ENCODE measurements around the gene DCDC2. TPM values are rescaled to one million over a fixed set of nuclear protein-coding genes. Genes with fewer than 3 reads are reported as not detected.
"Not testable (repeated sequence)": the region's sequence is repeated elsewhere in the genome, so short reads cannot be mapped to it uniquely, and the experiment has no call there.

The DCDC2 gene
- total RNA-seq, 1 donor from 2014 or later, result 5.5 TPM

DNA sequence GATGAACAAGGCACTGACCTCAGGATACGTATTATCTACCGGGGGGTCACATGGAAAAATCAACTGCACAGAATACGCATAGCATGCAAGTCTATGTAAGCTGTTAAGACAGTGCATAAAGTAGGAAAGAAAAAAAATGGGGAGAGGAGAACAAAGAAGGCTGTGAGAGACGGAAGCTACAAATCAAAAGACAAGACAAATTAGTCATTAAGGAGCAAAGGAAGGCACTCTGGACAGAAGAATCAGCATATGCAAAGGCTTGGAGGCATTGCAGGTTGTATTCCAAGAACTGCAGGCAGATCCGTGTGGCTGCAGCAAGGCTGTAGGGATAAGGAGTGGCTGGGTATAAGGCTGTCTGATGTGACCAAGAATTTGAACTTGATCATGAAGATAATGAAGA is 142.9 kb downstream of the DCDC2 start:
- H3K27me3 Mint-ChIP-seq, result no peaks in the 10 kb centered on the region
- H3K4me3 Mint-ChIP-seq, result no peak overlapping the region
- no peaks in the 10 kb centered on the region for H3K9me3 Mint-ChIP-seq
- no peaks in the 10 kb centered on the region for H3K36me3 Mint-ChIP-seq
- TF ChIP-seq, protein P1, sequence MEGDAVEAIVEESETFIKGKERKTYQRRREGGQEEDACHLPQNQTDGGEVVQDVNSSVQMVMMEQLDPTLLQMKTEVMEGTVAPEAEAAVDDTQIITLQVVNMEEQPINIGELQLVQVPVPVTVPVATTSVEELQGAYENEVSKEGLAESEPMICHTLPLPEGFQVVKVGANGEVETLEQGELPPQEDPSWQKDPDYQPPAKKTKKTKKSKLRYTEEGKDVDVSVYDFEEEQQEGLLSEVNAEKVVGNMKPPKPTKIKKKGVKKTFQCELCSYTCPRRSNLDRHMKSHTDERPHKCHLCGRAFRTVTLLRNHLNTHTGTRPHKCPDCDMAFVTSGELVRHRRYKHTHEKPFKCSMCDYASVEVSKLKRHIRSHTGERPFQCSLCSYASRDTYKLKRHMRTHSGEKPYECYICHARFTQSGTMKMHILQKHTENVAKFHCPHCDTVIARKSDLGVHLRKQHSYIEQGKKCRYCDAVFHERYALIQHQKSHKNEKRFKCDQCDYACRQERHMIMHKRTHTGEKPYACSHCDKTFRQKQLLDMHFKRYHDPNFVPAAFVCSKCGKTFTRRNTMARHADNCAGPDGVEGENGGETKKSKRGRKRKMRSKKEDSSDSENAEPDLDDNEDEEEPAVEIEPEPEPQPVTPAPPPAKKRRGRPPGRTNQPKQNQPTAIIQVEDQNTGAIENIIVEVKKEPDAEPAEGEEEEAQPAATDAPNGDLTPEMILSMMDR (conservative IDR thresholded peaks at IDR 0.05), result no peak
- no peak for DNase-seq (ENCODE audit: extremely low spot score, unreplicated experiment)
- H3K27ac Mint-ChIP-seq, result no peak overlapping the region
- H3K4me1 Mint-ChIP-seq (ENCODE audit: unreplicated experiment), result no peaks in the 10 kb centered on the region

DNA sequence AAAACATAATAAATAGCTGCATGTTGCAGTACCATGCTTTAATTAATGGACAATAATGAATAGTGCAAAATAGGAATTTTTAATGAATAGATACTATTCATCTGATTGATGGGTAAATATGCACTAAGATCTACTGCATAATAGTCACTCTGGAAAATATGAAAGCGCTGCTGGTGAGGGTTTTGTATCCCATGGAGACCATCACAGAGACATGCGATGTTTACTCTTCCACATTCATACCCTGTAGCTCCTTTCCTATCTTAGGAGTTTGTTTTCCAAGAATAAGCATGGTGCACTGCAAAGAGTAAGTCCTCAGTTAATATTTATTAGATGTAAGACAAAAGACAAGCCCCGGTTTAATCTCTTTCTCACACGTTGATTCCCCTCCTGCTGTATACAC is 150.4 kb downstream of the DCDC2 start:
- Mint-ChIP-seq H3K4me1 (ENCODE audit: unreplicated experiment) (peaks cover 14% of the 10 kb centered on the region), H3K4me3 (no peak overlapping the region), H3K36me3 (no peaks in the 10 kb centered on the region), H3K27me3 (no peaks in the 10 kb centered on the region), H3K27ac (no peak overlapping the region), H3K9me3 (no peaks in the 10 kb centered on the region)
- DNase-seq (ENCODE audit: extremely low spot score, unreplicated experiment), result no peak
- TF ChIP-seq, protein P1 (conservative IDR thresholded peaks at IDR 0.05), result no peak

DNA sequence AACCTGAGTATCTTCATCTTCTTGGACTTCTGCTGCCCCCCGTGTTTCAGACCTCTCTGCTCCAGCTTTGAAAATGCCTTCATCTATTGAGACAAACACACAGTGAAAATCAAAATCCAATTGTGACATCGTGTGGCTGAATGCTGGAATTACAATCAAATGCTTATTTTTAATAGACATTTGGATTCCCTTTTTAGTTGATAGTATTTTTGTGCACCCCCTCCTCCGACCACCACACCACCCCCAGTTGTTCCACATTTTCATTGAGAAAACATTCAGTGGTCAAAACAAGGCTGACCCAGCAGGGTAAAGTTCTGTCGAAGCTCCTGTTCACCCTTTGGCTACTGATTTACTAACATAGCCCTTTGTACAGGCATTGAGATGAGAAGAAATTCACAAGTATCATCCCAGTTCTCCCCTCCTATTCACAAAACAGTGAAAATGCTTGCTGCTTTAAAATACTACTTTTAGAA is 152.8 kb downstream of the DCDC2 start:
- Mint-ChIP-seq H3K4me1 (ENCODE audit: unreplicated experiment) (peaks cover 14% of the 10 kb centered on the region), H3K4me3 (no peak overlapping the region), H3K27me3 (no peaks in the 10 kb centered on the region), H3K36me3 (peaks cover 6% of the 10 kb centered on the region), H3K27ac (no peak overlapping the region), H3K9me3 (peaks cover 4% of the 10 kb centered on the region)
- TF ChIP-seq, protein P1 (conservative IDR thresholded peaks at IDR 0.05), result peak; percentile 84
- DNase-seq (ENCODE audit: extremely low spot score, unreplicated experiment), result no peak

DNA sequence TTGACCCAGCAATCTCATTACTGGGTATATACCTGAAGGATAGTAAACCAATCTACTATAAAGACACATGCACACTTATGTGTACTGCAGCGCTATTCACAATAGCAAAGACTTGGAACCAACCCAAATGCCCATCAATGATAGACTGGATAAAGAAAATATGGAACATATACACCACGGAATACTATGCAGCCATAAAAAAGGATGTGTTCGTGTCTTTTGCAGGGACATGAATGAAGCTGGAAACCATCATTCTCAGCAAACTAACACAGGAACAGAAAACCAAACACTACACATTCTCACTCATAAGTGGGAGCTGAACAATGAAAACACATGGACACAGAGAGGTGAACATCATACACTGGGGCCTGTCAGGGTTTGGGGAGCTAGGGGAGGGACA is 153.7 kb downstream of the DCDC2 start:
- peaks cover 12% of the 10 kb centered on the region for H3K36me3 Mint-ChIP-seq
- peaks cover 14% of the 10 kb centered on the region for H3K4me1 Mint-ChIP-seq (ENCODE audit: unreplicated experiment)
- not testable (repeated sequence) for H3K9me3 Mint-ChIP-seq; DNase-seq (ENCODE audit: extremely low spot score, unreplicated experiment); H3K4me3 Mint-ChIP-seq; H3K27ac Mint-ChIP-seq; H3K27me3 Mint-ChIP-seq

DNA sequence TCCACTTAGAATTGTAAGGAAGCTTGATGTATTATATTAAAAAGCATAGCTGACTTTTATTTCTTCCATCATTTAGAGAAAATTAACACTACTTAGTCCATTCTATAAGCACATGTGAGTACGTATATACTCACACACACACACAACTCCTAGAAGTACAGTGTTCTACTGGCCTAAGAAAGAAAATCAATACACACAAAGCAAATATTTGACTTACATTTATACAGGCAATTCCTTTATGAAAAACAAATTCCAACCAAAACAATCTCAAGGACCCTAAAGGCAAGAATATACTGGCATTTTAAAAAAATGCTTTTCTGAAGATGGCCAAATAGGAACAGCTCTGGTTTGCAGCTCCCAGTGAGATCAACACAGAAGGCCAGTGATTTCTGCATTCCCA is 160.0 kb downstream of the DCDC2 start:
- DNase-seq (ENCODE audit: extremely low spot score, unreplicated experiment), result no peak
- H3K27me3 Mint-ChIP-seq, result no peaks in the 10 kb centered on the region
- peaks cover 15% of the 10 kb centered on the region for H3K36me3 Mint-ChIP-seq
- peaks cover 4% of the 10 kb centered on the region for H3K9me3 Mint-ChIP-seq
- no peak overlapping the region for H3K4me3 Mint-ChIP-seq
- TF ChIP-seq, protein P1 (conservative IDR thresholded peaks at IDR 0.05), result no peak
- peaks cover 13% of the 10 kb centered on the region for H3K4me1 Mint-ChIP-seq (ENCODE audit: unreplicated experiment)
- H3K27ac Mint-ChIP-seq, result no peak overlapping the region

DNA sequence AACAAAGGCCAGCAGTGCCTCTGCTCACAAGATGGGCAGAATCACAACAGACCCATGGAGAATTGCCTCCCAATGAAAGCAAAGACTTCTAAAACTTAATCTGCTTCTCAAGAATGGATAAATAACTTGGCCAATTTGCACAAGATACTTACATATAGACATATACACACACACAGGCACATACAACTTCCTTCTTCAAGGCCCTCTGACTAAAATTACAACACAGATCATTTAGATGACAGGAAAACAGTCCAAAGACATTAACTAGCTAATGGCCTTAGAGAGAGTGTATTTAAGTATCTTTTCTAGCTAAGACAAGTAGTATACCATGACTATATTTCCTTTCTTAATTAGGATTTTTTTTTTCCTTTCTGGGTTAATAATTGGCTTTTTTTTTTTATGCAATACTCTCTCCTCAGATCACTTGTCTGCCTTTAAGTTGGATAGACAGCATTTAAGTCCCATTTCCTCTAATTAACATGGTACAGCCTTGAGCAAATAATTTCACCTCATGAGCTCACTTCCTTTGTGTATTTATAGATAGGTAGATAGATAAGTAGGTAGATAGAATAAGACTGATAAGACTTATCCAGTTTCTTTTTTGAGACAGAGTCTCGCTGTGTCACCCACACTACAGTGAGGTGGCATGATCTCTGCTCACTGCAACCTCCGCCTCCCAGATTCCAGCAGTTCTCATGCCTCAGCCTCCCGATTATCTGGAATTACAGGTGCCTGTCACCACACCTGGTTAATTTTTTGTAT is 161.8 kb downstream of the DCDC2 start:
- no peak overlapping the region for H3K4me3 Mint-ChIP-seq
- H3K9me3 Mint-ChIP-seq, result no peaks in the 10 kb centered on the region
- H3K36me3 Mint-ChIP-seq, result peaks cover 11% of the 10 kb centered on the region
- no peak overlapping the region for H3K27ac Mint-ChIP-seq
- H3K4me1 Mint-ChIP-seq (ENCODE audit: unreplicated experiment), result peaks cover 13% of the 10 kb centered on the region
- H3K27me3 Mint-ChIP-seq, result no peaks in the 10 kb centered on the region
- TF ChIP-seq, protein P1 (conservative IDR thresholded peaks at IDR 0.05), result no peak
- no peak for DNase-seq (ENCODE audit: extremely low spot score, unreplicated experiment)
